Keratinocyte (primary cell): ENCODE measurements around the gene F2RL2.

Experiments
- EZH2 ChIP-seq: IDR thresholded peaks from one replicate; pipeline ENCODE4 v1.6.1; 2012; ENCODE audit warnings: inconsistent platforms, mild to moderate bottlenecking, low read length, moderate library complexity
- TF ChIP-seq, protein P1 (sequence below), 3 experiments: IDR thresholded peaks in 1 of 3; conservative IDR thresholded peaks in 1 of 3; optimal IDR thresholded peaks in 1 of 3; 2 replicates in 2 of 3; 3 replicates in 1 of 3; pipeline versions ENCODE3 to v1.5.1; 2011; ENCODE audit warnings: low read length in 3 of 3, mild to moderate bottlenecking in 3 of 3, moderate library complexity in 2 of 3, control low read depth in 1 of 3, inconsistent platforms in 1 of 3; ENCODE audit not compliant: insufficient read depth in 2 of 3; ENCODE audit errors: extremely low read depth in 1 of 3

DNA sequence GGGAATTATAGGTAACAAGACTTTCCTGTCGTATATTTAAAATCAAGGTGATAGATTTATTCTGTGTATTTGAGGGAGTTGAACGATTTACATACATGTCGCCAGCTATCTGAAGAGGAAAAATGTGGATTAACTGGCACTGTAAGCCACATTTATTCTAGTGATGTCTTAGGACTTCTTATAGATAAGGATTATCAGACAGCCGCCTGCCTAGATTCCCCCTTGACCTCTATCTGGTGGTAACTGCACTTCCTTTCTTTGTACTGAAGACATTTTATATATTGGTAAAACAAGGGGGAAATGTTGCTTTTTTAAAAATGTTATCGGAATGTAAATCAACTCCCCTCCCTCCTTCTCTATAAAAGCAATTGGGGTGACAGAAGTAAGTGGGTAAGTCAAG lies 39.3 kb upstream of the F2RL2 start:
- TF ChIP-seq, protein P1, sequence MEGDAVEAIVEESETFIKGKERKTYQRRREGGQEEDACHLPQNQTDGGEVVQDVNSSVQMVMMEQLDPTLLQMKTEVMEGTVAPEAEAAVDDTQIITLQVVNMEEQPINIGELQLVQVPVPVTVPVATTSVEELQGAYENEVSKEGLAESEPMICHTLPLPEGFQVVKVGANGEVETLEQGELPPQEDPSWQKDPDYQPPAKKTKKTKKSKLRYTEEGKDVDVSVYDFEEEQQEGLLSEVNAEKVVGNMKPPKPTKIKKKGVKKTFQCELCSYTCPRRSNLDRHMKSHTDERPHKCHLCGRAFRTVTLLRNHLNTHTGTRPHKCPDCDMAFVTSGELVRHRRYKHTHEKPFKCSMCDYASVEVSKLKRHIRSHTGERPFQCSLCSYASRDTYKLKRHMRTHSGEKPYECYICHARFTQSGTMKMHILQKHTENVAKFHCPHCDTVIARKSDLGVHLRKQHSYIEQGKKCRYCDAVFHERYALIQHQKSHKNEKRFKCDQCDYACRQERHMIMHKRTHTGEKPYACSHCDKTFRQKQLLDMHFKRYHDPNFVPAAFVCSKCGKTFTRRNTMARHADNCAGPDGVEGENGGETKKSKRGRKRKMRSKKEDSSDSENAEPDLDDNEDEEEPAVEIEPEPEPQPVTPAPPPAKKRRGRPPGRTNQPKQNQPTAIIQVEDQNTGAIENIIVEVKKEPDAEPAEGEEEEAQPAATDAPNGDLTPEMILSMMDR (optimal IDR thresholded peaks at IDR 0.05 in 1 of 3, IDR thresholded peaks at IDR 0.05 in 1 of 3, conservative IDR thresholded peaks at IDR 0.05 in 1 of 3; ENCODE audit: extremely low read depth in 1 of 3, insufficient read depth in 2 of 3, low read length in 3 of 3), result no peak
- no peak for TF ChIP-seq EZH2
